Activated T-cell treated with anti-CD3 and anti-CD28 coated beads, Interleukin-2, amount 50 U/mL, for 48 hours (primary cell): ENCODE data around the gene MEMO1.
"Not testable (repeated sequence)": the region's sequence is repeated elsewhere in the genome, so short reads cannot be mapped to it uniquely, and the experiment has no call there.

Experiments used
- DNase-seq, 2 experiments: peaks; one replicate each; pipeline ENCODE4 v3.0.0-alpha.2; 2020

The MEMO1 gene

DNA sequence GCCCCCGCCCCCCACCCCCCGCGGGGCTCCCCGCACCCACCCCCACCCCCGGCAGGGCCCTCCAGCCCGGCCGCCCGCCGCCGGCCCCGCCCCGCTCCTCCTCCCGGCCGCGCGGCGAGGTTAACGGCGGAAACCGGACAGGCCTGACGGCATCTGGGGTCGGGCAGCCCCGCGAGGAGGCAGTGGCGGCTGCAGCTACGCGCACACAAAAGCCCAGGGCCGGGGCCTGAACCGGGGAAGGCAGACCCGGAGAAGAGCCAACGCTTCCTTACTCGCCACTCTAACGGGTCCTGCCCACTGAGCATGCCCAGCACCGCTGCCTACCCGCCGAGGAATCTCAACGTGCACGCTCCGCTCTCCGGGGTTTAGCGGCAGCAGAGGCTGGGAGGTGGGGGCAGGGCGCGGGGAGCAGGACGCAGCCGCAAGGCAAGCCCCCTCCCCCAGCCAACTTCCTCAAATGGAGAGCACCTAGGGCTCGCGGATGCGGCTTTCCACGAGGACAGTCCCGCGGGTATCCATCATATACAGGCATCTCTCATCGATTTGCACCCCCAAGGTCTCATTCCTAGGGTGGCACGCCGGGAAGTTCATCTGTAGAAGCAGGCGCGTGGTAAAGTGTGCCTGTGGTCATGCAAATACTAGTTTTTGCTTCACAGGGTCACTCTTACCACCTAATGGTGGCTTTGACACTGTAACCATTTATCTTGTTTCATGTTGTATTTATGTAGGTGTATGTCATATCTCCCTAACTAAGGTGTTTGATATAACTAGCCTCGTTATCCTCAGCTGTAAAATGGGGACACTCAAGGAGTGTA, at the start of gene MEMO1:
MEMO1 (minus strand) TSS at position 339 of the 815 bp plus-strand sequence. CDS start 761 bp downstream, outside the sequence.
- peak; percentile 92 to 95 for DNase-seq

GRCh38 chr2:32060266-32060665, 49.5 kb upstream of the MEMO1 start:
- no peak for DNase-seq

GRCh38 chr2:32058130-32058529, 47.3 kb upstream of the MEMO1 start:
- no peak for DNase-seq

DNA sequence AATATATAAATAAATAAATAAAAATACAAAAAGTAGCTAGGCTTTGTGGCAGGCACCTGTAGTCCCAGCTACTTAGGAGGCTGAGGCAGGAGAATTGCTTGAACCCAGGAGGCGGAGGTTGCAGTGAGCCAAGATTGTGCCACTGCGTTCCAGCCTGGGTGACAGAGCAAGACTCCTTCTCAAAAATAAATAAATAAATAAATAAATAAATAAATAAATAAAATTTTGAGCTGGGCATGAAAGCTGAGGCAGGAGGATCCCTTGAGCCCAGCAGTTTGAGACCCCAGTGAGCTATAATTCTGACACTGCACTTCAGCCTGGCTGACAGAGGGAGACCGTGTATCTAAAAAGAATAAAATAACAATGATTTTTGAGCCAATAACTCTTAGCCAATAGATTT, 43.8 kb upstream of the MEMO1 start:
- DNase-seq, result not testable (repeated sequence)

GRCh38 chr2:32051836-32052439, 41.1 kb upstream of the MEMO1 start:
- no peak for DNase-seq

DNA sequence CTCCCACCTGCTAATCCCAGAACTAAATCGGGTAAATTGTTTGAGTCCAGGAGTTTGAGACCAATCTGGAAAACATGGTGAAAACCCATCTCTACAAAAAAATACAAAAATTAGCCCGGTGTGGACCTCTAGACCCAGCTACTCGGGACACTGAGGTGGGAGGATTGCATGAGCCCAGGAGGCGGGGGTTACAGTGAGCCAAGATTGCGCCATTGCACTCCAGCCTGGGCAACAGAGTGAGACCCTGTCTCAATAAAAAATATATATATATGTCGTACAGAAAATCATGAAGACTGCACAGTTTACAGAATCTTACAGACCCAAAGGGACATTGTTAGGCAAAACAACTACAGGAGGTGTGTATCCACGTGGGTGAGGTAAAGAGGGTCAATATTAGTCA, 32.8 kb upstream of the MEMO1 start:
- no peak for DNase-seq

DNA sequence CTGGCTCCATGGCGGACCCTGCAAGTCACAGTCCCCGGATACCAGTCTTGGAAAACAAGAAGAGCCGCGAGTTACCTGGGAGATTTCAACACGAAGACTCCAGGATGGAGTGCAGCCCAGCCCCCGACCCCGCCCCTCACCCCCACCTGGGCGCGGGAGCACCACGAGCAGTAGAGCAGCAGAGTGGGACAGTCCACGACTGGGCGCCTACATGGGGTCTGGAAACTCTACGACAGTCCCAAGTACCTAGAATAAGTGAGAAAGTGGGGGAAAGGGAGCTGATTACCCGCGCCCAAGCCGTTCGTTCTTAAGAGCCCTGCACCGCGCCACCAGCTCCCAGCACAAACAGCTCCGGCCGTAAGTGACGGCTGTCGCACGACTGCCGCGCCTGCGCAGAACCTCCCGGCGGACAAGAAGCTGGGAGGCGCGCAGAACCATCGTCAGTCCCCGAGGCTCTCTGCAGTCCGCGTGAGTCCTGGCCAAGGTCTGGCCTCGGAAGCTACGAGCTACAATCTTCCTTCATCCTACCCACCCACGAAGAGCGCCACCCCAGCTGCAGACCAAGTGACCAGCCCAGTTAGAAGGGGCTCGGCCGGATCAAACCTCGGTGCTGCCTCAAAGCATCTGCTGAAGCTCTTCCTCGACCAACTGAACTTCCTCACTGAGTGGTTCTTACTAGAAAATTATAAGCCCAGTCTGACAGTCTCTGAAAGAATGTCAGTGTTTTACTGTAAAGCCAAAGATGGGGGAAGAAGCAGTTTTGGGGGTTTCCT, 28.8 kb upstream of the MEMO1 start, which contains the start of gene DPY30:
DPY30 (minus strand) TSS at position 359 of the 773 bp plus-strand sequence; CDS start at position 10, 349 bp downstream.
- DNase-seq, result peak; percentile 91 to 93

DNA sequence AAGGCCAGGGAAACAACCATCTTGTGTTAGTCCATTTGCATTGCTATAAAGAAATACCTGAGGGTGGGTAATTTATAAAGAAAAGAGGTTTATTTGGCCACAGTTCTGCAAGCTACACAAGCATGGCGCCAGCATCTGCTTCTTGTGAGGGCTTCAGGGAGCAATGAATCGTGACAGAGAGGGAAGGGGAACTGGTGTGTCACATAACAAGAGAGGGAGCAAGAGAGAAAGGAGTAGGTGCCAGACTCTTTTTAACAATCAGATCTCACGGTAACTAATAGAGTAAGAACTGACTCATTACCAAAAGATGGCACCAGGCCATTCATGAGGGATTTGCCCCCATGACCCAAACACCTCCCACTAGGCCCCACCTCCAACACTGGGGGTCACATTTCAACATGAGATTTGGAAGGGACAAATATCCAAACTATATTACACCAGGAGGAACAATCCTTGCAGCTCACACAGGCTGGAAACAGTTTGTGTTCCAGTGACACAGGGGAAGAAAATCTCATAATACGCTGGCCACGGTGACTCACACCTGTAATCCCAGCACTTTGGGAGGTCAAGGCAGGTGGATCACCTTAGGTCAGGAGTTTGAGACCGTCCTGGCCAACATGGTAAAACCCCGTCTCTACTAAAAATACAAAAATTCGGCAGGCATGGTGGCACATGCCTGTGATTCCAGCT, 23.5 kb upstream of the MEMO1 start:
- not testable (repeated sequence) for DNase-seq

GRCh38 chr2:32018789-32019482, 8.1 kb upstream of the MEMO1 start:
- DNase-seq, result not testable (repeated sequence)

GRCh38 chr2:32012872-32013271, 2.1 kb upstream of the MEMO1 start:
- no peak for DNase-seq

DNA sequence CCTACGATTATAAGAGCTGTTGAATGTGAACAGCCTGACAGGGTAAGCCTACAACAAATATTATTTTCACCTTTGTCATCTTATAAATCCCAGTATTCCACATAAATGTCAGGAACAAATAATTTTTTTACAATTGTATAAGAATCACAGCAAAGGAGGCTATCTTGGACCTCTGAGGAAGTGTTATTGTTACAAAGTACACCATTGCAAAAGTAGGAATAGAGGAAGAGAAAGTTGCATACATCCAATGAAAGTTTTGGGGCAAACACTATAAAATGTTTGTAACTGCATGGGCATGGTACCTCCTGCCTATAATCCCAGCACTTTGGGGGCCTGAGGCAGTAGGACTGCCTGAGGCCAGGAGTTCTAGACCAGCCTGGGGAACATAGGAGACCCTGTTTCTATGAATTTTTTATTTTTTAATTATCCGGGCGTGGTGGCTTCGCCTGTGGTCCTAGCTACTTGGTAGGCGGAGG, 715 bp upstream of the MEMO1 start:
- DNase-seq, result no peak

DNA sequence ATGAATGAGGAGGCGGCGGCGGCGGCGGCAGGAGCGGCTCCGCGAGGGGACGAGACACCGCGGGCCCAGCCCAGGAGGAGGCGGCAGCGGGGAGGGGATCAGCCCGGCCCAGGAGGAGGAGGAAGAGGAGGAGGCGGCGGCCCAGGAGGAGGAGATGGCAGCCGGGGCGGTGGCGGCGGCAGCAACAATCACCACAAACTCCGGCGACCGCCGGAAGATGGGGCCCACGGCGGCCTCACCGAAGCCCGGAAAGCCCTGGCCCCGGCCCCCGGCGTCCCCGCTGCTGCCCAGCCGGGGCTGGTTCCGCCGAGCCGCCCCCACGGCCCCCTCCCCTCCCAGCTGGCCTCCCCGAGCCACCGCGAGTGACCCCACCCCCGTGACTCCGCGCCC, 533 bp downstream of the MEMO1 start:
- DNase-seq, result peak; percentile 70 to 79

DNA sequence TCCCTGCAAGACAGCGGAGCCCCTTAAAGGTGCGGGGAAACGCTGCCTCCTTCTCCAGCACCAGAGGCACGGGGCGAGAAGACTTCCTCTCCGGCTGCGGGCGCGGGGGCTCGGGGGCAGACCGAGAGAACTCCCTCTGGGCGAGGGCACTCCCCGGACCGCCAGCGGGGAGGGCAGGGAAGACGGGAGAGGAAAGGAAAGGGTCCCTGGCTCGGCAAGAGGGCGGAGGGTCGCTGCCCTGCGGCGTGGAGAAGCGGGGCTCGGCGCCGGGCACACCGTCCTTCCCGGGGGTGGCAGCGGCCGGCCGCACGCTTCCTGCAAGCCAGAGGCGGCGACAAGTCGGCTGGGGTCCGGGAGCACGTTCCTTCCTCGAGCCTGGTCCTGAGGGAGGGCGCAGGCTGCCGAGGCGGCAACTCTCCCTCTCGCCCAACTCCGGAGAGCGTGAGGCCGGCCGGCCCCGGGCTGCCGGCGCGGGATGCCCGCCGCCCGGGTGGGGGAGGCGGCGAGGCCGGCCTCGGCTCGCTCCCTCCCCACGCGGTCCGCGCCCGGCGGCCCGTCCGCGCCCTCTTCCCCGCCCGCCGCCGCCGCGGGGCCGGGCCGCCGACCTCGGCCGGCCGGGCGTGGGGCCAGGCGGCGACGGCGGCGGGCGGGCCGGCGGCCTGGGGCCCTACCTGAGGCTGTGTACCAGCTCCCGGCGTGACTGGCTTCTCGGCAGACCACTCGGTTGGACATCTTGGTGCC, 1.1 kb downstream of the MEMO1 start:
- DNase-seq, result peak; percentile 59 to 67

DNA sequence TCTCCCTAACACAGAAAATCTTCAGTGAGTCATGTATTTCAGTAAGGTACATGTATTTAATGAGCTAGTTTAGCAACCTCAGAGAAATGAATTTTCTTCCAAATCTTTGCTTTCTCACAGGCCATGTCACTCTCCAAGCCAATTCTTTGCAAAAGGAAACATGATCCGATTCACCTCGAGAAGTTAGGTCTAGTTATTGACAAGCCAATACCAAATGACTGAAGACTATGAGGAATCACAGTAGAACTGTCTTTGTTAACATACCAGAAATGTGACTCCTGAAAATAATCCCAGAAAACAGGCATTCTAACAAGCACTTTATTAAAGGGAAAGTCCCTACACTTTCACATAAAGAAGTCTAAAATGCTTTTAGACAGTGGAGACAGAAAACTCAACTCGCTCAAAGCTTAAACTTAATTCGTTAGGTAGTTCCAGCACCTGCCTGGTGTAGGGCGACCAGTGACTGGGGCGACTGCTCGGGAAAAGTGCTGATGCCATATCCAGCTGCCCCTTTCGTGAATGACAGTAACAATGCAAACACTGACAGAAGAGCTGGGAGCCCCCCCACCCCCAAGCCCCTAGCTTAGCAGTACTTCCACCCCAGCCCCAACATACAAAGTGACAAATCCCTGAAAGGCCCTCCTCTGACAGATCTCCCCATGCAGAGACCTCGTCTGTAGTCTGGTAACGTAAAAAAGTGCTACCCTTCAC, 1.8 kb downstream of the MEMO1 start:
- no peak for DNase-seq

- DNase-seq, result no peak
Measured at GRCh38 chr2:32007121-32007391, 3.8 kb downstream of the MEMO1 start.

DNA sequence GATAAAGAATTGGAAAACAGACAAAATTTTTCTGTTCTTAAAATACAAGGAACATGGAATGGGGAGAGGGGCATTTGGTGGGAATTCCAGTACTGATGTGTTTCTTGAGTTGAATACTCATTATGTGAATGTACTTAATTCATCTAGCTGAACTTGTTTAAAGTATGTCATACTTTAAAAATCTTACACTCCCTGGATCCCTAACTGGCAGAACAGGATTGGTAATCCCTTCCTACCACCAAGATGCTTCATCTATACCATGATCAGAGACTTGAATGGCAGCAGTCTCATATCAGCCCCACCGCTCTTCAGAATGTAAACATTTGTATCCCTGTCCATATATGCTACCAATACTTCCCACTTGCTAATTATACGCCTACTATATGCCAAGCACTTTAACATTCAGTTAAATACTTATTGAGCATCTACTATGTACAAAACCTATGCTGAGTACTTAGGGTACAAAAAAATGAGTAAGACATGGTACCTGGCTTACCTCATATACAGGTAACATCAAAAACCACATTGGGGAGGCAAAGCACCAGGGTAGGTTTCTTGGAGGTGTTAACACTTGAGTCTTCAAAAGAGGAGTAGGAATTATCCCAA, 5.3 kb downstream of the MEMO1 start:
- no peak for DNase-seq

GRCh38 chr2:32003791-32004190, 7.0 kb downstream of the MEMO1 start:
- no peak for DNase-seq

- DNase-seq, result no peak
Measured at GRCh38 chr2:32002406-32002805, 8.4 kb downstream of the MEMO1 start.

DNA sequence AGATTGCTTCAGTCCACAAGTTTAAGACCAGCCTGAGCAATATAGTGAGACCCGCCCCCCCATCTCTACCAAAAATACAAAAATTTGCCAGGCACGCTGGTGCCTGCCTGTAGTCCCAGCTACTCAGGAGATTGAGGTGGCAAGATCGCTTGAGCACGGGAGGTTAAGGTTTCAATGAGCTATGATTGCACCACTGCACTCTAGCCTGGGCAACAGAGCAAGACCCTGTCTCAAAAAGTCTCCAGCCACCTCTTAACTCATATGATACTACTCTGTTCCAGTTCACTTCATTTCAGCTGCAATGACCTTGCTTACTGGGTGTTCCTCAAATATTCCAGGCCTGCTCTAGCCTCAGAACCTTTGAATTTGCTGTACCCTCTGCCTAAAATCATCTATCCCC, 11.4 kb downstream of the MEMO1 start:
- no peak for DNase-seq

GRCh38 chr2:31998731-31999383, 12.0 kb downstream of the MEMO1 start:
- DNase-seq, result no peak
